Tibial nerve (tissue), 3 donors: Measurements from ENCODE around the gene NR3C1.

ENCODE experiments used
- CTCF ChIP-seq, 5 experiments: fragments of 200-600 bp in 3 of 5; fragments of 450-650 bp in 2 of 5; sonication (generic) in 3 of 5; IDR thresholded peaks; one replicate each; pipeline ENCODE4 v1.5.1; 2016 to 2019; ENCODE audit warnings: antibody characterized with exemption in 5 of 5, mild to moderate bottlenecking in 3 of 5, moderate library complexity in 2 of 5
- POLR2A ChIP-seq, 2 donors: fragments of 450-650 bp; IDR thresholded peaks; one replicate each; pipeline ENCODE4 v1.6.1; 2017; ENCODE audit warnings: antibody characterized with exemption in 2 of 2, mild to moderate bottlenecking in 2 of 2, moderate library complexity in 2 of 2

GRCh38 chr5:143352691-143353090, 50.8 kb downstream of the NR3C1 start:
- TF ChIP-seq POLR2A (IDR thresholded peaks at IDR 0.05) (no peak), CTCF (IDR thresholded peaks at IDR 0.05) (no peak)
